ENCODE results near the gene HLA-DPA1.
"Not testable (repeated sequence)": the region's sequence is repeated elsewhere in the genome, so short reads cannot be mapped to it uniquely, and the experiment has no call there.

HLA-DPA1 gene

GRCh38 chr6:33070909-33071308 lies 2.5 kb downstream of the HLA-DPA1 start:
- Histone ChIP-seq H3K4me1 (no peaks in the 10 kb centered on the region), H3K27me3 (peaks cover 0 to 2% of the 10 kb centered on the region in 2 donors), H3K9me3 (no peaks in the 10 kb centered on the region), H3K36me3 (peaks cover 0 to 12% (median 0%) of the 10 kb centered on the region in 3 donors), H3K27ac (no peak overlapping the region), H3K4me3 (no peak overlapping the region)
- intact Hi-C loops (cut with DNase I; ENCODE audit: low total_unique reads): loop anchor here (10.0 kb wide), 1 partner anchor 46 kb away; no protein-coding TSS in a partner anchor
- no peak for DNase-seq
- TF ChIP-seq, protein P1, sequence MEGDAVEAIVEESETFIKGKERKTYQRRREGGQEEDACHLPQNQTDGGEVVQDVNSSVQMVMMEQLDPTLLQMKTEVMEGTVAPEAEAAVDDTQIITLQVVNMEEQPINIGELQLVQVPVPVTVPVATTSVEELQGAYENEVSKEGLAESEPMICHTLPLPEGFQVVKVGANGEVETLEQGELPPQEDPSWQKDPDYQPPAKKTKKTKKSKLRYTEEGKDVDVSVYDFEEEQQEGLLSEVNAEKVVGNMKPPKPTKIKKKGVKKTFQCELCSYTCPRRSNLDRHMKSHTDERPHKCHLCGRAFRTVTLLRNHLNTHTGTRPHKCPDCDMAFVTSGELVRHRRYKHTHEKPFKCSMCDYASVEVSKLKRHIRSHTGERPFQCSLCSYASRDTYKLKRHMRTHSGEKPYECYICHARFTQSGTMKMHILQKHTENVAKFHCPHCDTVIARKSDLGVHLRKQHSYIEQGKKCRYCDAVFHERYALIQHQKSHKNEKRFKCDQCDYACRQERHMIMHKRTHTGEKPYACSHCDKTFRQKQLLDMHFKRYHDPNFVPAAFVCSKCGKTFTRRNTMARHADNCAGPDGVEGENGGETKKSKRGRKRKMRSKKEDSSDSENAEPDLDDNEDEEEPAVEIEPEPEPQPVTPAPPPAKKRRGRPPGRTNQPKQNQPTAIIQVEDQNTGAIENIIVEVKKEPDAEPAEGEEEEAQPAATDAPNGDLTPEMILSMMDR (IDR thresholded peaks at IDR 0.05): no peak

- intact Hi-C loops (cut with DNase I; ENCODE audit: low total_unique reads): no loop called here
- Histone ChIP-seq H3K4me3 (no peak overlapping the region), H3K4me1 (no peaks in the 10 kb centered on the region), H3K36me3 (peaks cover 0 to 12% (median 0%) of the 10 kb centered on the region in 3 donors), H3K9me3 (no peaks in the 10 kb centered on the region), H3K27me3 (no peaks in the 10 kb centered on the region), H3K27ac (no peak overlapping the region)
- TF ChIP-seq, protein P1 (IDR thresholded peaks at IDR 0.05): no peak
- no peak for DNase-seq
Observed at GRCh38 chr6:33069021-33069738, 4.3 kb downstream of the HLA-DPA1 start.

DNA sequence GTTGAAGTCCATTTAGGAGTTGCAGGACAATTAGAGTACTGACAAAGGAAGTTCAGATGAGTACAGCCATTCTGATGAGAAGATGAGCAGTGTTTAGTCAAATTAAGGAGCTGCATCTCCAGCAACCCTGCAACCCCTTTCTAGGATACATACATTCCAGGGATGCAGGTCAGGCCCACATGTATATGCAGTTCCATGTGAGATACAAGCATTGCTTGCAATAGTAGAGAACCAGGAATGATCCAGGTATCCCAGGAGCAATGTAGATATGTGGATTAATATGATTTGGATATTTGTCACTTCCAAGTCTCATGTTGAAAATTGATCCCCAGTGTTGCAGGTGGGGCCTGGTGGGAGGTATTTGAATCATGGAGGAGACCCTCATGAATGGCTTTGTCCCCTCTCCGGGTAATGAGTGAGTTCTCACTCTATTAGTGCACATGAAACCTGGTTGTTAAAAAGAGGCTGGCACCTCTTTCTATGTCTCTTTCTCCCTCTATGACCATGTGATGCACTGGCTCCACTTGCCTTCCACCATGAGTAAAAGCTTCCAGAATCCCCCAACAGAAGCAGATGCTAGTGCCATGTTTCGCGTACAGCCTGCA lies 6.4 kb downstream of the HLA-DPA1 start:
- no peak overlapping the region for H3K27ac ChIP-seq
- no peaks in the 10 kb centered on the region for H3K9me3 ChIP-seq
- TF ChIP-seq, protein P1 (IDR thresholded peaks at IDR 0.05): no peak
- no peak for DNase-seq
- no peaks in the 10 kb centered on the region for H3K4me1 ChIP-seq
- H3K27me3 ChIP-seq: no peaks in the 10 kb centered on the region
- intact Hi-C loops (cut with DNase I; ENCODE audit: low total_unique reads): no loop called here
- H3K4me3 ChIP-seq: no peak overlapping the region
- peaks cover 0 to 12% (median 0%) of the 10 kb centered on the region in 3 donors for H3K36me3 ChIP-seq

DNA sequence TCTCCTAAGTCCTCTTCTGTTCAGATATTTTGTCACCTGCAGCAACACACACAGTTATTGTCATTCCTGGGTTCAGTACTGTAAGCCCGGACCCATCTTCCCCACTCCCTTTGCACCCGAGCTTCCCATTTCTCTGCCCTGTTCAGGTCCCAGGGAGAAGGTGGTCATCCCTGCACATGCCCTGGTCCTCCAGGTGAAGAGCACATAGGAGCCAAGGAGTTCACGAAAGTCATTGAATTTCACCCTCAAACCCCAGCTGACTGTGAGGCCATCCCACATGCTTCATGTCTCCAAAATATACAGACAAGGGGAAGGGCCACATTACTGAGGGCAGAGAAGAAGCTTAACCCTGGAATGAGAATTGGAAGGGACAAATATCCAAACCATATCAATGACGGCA lies 8.1 kb downstream of the HLA-DPA1 start:
- Histone ChIP-seq H3K36me3 (peaks cover 0 to 12% (median 0%) of the 10 kb centered on the region in 3 donors), H3K4me1 (no peaks in the 10 kb centered on the region), H3K9me3 (no peaks in the 10 kb centered on the region), H3K27me3 (no peaks in the 10 kb centered on the region), H3K4me3 (no peak overlapping the region), H3K27ac (no peak overlapping the region)
- DNase-seq: no peak
- TF ChIP-seq, protein P1 (IDR thresholded peaks at IDR 0.05): no peak
- intact Hi-C loops (cut with DNase I; ENCODE audit: low total_unique reads): no loop called here

DNA sequence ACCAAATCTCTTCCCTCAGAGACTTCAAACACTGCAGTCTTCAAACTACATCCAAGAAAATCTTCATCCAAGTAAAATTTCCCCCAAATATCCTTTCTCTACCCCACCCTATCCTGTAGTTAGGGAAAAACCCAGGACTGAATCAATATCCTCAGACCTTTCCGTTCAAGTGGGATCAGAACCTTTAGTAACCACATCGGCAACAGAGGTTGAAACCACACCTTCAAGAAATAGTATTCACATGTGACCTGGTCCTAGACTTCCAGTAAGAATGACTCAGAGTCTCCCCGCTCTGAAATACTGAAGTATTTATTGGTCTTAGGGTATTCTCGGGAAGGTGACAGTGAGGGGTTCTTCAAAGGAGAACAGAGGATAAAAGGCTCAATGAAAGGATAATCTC lies 8.7 kb downstream of the HLA-DPA1 start:
- no peak overlapping the region for H3K27ac ChIP-seq
- TF ChIP-seq, protein P1 (IDR thresholded peaks at IDR 0.05): no peak
- H3K27me3 ChIP-seq: no peaks in the 10 kb centered on the region
- no peaks in the 10 kb centered on the region for H3K4me1 ChIP-seq
- intact Hi-C loops (cut with DNase I; ENCODE audit: low total_unique reads): no loop called here
- H3K9me3 ChIP-seq: no peaks in the 10 kb centered on the region
- H3K36me3 ChIP-seq: peaks cover 0 to 12% (median 0%) of the 10 kb centered on the region in 3 donors
- DNase-seq: no peak
- no peak overlapping the region for H3K4me3 ChIP-seq

DNA sequence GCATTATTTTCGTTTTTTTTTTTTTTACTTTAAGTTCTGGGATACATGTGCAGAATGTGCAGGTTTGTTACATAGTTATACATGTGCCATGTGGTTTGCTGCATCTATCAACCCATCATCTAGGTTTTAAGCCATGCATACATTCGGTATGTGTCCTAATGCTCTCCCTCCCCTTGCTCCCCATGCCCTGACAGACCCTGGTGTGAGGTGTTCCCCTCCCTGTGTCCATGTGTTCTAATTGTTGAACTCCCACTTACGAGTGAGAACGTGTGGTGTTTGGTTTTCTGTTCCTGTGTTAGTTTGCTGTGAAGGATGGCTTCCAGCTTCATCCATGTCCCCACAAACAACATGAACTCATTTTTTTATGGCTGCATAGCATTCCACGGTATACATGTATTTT lies 10.0 kb downstream of the HLA-DPA1 start:
- H3K36me3 ChIP-seq; H3K4me1 ChIP-seq; H3K27me3 ChIP-seq; H3K27ac ChIP-seq; H3K4me3 ChIP-seq; H3K9me3 ChIP-seq; DNase-seq; intact Hi-C loops (cut with DNase I; ENCODE audit: low total_unique reads): not testable (repeated sequence)

Measured in tibial artery (tissue), 4 donors.